GM19238 (cell line): ENCODE measurements around the gene ZSWIM5.
"Not testable (repeated sequence)": the region's sequence is repeated elsewhere in the genome, so short reads cannot be mapped to it uniquely, and the experiment has no call there.

Experiments
- DNase-seq: peaks from one replicate; pipeline ENCODE4 v3.0.0; 2011; ENCODE audit warnings: low spot score; ENCODE audit not compliant: insufficient read length

Gene ZSWIM5

GRCh38 chr1:45097079-45097478, 109.3 kb downstream of the ZSWIM5 start:
- DNase-seq = no peak

- DNase-seq = no peak
Measured at GRCh38 chr1:45095450-45095849, 111.0 kb downstream of the ZSWIM5 start.

DNA sequence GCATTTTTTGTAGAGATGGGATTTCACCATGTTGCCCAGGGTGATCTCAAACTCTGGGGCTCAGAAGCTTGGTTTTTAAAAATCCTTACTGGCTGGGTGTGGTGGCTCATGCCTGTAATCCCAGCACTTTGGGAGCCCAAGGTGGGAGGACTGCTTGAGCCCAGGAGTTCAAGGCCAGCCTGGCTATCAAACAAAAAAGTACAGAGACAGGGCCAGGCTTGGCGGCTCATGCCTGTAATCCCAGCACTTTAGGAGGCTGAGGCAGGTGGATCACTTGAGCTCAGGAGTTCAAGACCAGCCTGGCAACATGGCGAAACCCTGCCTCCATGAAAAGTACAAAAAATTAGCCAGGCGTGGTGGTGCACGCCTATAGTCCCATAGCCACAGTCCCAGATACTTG, 112.0 kb downstream of the ZSWIM5 start:
- not testable (repeated sequence) for DNase-seq

GRCh38 chr1:45093334-45093733, 113.1 kb downstream of the ZSWIM5 start:
- no peak for DNase-seq

- DNase-seq = no peak
Measured at GRCh38 chr1:45089711-45090110, 116.7 kb downstream of the ZSWIM5 start.

DNA sequence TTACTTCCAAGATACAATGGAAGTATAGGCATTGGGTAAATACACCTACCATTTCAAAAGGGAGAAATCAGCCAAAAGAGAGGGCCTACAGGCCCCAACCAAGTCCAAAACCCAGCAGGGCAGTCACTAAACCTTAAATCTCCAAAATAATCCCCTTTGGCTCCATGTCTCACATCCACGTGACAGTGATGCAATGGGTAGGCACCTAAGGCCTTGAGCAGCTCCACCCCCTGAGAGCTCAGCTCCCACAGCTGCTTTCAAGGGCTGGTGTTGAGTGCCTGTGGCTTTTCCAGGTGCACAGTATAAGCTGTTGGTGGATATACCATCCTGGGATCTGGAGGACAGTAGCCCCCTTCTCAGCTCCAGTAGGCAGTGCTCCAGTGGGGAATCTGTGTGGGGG, 121.8 kb downstream of the ZSWIM5 start:
- no peak for DNase-seq

DNA sequence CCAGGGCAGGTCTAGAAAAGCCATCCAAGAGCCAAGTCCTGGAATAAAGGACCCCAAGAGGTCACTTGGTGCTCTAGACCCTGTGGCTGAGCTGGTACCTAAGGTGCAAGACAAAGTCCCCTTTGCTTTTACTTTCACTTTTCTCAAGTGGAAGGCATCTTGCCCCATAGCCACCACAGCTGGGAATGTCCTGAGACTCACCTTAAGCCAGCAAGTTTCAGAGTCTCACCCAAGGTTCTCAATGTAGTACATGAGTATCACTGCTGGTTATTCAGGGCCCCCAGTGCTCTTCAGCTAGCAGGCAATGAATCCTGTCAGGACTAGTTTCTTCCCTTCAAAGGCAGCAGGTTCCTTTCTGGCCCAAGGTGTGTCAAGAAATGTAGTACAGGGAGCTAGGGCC, 126.9 kb downstream of the ZSWIM5 start:
- DNase-seq = no peak

DNA sequence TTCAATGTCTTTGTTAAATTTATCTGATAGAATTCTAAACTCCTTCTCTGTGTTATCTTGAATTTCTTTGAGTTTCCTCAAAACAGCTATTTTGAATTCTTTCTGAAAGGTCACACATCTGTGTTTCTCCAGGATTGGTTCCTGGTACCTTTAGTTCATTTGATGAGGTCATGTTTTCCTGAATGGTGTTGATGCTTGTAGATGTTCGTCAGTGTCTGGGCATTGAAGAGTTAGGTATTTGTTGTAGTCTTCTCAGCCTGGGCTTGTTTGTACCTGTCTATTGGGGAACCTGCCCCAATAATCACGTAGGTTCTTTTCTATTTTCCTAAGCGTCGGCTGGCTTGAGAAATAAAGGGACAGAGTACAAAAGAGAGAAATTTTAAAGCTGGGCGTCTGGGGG, 129.4 kb downstream of the ZSWIM5 start:
- DNase-seq = not testable (repeated sequence)

DNA sequence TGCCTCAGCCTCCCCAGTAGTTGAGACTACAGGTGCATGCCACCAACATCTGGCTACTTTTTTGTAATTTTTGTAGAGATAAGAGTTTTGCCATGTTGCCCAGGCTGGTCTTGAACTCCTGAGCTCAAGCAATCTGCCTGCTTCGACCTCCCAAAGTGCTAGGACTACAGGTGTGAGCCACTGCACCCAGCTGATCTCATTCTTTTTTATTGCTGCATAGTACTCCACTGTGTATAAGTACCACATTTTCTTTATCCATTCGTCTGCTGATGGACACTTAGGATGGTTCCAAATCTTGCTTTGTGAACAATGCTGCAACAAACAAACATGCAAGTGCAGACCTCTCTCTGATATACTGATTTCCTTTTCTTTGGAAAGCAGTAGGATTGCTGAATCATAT, 134.8 kb downstream of the ZSWIM5 start:
- no peak for DNase-seq

- no peak for DNase-seq
Measured at GRCh38 chr1:45067806-45068205, 138.6 kb downstream of the ZSWIM5 start.

GRCh38 chr1:45065083-45065482, 141.3 kb downstream of the ZSWIM5 start:
- no peak for DNase-seq

GRCh38 chr1:45062463-45062862, 143.9 kb downstream of the ZSWIM5 start:
- not testable (repeated sequence) for DNase-seq

DNA sequence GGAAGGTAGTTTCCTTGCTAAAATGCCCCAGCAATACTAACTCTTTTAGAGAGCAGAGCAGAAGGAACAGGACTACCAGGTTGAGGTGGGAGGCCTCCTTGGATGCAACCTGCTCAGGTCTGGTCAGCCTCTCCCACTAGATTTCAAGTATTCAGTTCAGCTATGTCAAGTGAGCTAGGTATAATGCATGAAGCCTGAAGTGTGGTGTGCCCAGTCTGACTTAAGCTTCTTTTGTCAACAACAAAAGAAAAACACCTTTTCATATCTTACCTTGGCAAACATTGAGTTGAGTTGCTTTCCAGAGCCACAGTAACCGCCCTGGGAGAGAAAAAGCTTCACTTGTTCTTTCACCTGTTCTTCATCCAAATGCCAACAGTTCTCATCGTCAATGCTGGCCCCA, 146.6 kb downstream of the ZSWIM5 start:
- DNase-seq = no peak

GRCh38 chr1:45057542-45057941, 148.9 kb downstream of the ZSWIM5 start:
- DNase-seq = no peak

DNA sequence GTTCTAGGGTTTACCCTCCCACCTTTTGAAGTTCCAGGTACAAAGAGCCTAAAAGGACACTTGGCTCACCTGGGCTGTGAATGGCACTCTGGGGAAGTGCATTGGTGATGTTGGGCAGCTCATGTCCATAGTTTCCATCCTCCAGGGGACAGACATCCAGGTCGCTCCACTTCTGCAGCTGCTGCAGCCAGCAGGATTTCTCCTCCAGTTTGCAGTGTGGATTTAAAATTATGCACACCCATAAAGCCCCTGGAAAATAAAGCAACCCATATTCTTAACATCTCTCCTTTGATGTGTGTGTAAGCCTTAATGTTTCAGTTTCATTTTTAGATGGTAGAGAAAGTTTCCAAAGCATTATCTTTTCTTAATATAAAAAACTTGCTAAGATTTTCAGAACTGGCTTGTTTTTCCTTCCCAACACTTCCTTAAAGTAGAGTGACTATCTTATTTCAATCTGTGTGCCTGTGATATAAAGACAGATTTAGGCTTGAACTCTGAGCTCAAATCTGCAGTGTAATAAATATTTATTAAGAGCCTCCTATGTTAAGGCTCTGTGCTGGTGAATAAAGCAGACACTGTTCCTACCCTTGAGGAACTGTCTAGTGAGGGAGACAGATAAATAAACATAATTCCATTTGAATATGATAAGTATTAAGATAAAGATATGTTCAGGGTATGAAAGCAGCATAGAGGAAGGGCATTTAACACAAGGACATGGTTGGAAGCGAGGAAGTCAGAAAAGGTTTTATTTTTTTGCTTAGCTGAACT, 155.2 kb downstream of the ZSWIM5 start:
- DNase-seq = no peak

- no peak for DNase-seq
Measured at GRCh38 chr1:45047032-45047431, 159.4 kb downstream of the ZSWIM5 start.

GRCh38 chr1:45044916-45045315, 161.5 kb downstream of the ZSWIM5 start:
- DNase-seq = no peak

DNA sequence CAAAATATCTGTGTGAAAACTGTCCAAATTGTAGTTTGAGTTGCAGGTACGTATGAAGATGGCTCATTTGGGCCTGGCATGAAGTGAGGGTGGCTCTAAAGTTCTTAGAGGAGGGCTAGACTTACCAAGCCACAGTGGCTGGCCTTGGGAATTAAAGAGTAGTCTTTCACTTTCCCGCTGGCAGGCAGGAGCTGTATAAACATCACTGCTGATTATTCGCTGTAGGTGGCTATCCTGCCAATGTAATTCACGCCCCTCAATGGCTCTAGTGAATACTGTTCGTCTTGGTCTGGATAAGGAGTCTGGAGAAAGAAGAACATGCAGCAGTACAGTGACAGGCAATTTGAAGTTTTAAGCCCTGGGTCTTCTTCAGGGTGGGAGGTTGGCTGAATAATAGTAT, 163.3 kb downstream of the ZSWIM5 start:
- DNase-seq = no peak

DNA sequence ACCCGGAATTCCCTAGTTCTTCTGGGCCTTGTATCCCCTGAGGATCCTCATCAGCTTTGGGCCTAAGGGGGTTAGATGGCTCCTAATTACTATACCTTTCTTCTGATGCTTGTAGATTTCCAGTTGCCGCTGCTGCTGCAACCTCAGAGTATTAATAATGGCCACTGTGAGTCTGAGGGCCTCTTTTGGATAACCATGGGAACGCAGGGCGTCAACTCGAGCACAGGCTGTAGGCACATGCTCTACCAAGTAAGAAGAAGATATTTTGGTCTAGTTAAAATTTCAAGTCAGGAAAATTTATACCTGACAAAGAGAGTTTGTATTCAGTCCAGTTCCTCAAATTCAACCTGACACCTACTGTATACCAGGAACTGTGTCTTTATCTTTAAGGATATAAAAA, 166.1 kb downstream of the ZSWIM5 start:
- DNase-seq = no peak

GRCh38 chr1:45038661-45039364, 167.6 kb downstream of the ZSWIM5 start:
- DNase-seq = no peak

DNA sequence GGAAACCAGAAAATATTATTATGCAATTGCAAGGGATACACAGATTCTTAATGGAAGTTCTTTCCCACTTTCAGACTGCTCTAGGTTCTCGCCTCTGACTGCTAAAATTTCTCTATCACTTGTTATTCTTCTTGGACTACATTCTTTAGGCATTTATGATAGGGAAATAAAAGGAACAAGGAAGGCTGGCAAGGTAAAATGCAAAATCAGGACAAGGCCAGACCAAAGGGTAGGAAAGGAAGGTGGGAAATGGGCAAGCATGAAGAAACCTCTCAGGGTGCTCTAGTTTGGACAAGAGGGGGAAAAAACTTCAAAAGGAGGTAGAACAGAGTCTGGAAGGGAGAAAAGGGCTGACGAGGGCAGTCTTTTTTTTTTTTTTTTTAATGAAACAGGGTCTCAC, 168.2 kb downstream of the ZSWIM5 start:
- DNase-seq = no peak

- no peak for DNase-seq
Measured at GRCh38 chr1:45037456-45037855, 168.9 kb downstream of the ZSWIM5 start.
